Neutrophil (primary cell): ENCODE data around the gene METRNL.

Experiments used
- H3K27ac ChIP-seq: fragments of 200-600 bp; sonication (generic); 2 replicates; pipeline ENCODE4 v1.5.1; 2016; ENCODE audit warnings: mild to moderate bottlenecking, moderate library complexity
- H3K27me3 ChIP-seq: fragments of 200-600 bp; sonication (generic); 2 replicates; pipeline ENCODE4 v1.6.0; 2016; ENCODE audit warnings: mild to moderate bottlenecking
- H3K36me3 ChIP-seq: fragments of 200-600 bp; sonication (generic); 2 replicates; pipeline ENCODE4 v1.5.1; 2017
- H3K4me1 ChIP-seq, 2 experiments: fragments of 200-600 bp in 1 of 2; sonication (generic) in 1 of 2; 1 replicate in 1 of 2; 2 replicates in 1 of 2; pipeline versions ENCODE4 v1.5.1 to v1.6.1; 2013 to 2016; ENCODE audit warnings: low read depth in 1 of 2, low read length in 1 of 2, mild to moderate bottlenecking in 1 of 2, moderate library complexity in 1 of 2; ENCODE audit not compliant: control insufficient read depth in 1 of 2, insufficient read depth in 1 of 2
- H3K4me3 ChIP-seq, 2 experiments: fragments of 200-600 bp in 1 of 2; sonication (generic) in 1 of 2; 1 replicate in 1 of 2; 2 replicates in 1 of 2; pipeline ENCODE4 v1.5.1; 2013 to 2016; ENCODE audit warnings: low read depth in 1 of 2, low read length in 1 of 2, mild to moderate bottlenecking in 1 of 2, moderate library complexity in 1 of 2
- H3K9me3 ChIP-seq: fragments of 200-600 bp; sonication (generic); 2 replicates; pipeline ENCODE4 v1.5.1; 2016
- TF ChIP-seq, protein P1 (sequence below): fragments of 200-600 bp; sonication (generic); IDR thresholded peaks from 2 replicates; pipeline ENCODE4 v1.5.1; 2016; ENCODE audit warnings: antibody characterized with exemption

METRNL gene

DNA sequence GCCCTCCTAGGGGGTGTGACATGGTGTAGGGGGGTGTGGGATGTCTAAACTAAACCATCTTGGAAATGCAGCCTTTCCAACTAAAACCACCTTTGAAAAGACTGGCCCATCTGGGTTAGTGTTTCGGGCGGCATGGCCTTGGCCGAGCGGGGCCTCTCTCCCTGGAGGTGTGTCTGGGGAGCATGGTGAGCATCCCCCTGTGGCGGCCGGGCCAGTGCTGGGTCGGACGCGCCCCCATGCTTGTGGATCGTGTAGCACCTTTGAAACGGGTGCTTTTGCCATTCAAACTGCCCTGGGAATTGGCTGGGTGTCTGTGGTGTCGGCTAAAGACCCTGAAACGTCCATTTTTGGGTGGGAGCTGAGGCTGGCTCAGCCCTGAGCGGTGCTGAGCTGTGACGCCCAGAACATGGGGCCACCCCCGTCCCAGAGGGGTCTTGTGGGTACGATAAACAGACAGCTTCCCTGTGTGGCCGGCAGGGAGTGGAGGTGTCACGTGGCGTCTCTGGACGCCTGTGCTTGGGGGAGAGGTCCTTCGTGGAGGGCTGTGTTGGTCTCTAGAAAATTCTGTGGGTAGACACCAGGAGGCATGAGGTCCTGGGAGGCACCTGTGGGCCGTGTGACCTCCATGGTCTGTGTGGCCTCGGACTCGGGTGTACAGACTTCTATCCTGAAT, 6.3 kb downstream of the METRNL start:
- Histone ChIP-seq H3K4me1 (peaks cover 22 to 23% of the 10 kb centered on the region in 2 experiments), H3K9me3 (no peaks in the 10 kb centered on the region), H3K27me3 (peaks cover 67% of the 10 kb centered on the region), H3K27ac (no peak overlapping the region), H3K4me3 (no peak overlapping the region), H3K36me3 (peaks cover 7% of the 10 kb centered on the region)
- TF ChIP-seq, protein P1, sequence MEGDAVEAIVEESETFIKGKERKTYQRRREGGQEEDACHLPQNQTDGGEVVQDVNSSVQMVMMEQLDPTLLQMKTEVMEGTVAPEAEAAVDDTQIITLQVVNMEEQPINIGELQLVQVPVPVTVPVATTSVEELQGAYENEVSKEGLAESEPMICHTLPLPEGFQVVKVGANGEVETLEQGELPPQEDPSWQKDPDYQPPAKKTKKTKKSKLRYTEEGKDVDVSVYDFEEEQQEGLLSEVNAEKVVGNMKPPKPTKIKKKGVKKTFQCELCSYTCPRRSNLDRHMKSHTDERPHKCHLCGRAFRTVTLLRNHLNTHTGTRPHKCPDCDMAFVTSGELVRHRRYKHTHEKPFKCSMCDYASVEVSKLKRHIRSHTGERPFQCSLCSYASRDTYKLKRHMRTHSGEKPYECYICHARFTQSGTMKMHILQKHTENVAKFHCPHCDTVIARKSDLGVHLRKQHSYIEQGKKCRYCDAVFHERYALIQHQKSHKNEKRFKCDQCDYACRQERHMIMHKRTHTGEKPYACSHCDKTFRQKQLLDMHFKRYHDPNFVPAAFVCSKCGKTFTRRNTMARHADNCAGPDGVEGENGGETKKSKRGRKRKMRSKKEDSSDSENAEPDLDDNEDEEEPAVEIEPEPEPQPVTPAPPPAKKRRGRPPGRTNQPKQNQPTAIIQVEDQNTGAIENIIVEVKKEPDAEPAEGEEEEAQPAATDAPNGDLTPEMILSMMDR, result no peak

DNA sequence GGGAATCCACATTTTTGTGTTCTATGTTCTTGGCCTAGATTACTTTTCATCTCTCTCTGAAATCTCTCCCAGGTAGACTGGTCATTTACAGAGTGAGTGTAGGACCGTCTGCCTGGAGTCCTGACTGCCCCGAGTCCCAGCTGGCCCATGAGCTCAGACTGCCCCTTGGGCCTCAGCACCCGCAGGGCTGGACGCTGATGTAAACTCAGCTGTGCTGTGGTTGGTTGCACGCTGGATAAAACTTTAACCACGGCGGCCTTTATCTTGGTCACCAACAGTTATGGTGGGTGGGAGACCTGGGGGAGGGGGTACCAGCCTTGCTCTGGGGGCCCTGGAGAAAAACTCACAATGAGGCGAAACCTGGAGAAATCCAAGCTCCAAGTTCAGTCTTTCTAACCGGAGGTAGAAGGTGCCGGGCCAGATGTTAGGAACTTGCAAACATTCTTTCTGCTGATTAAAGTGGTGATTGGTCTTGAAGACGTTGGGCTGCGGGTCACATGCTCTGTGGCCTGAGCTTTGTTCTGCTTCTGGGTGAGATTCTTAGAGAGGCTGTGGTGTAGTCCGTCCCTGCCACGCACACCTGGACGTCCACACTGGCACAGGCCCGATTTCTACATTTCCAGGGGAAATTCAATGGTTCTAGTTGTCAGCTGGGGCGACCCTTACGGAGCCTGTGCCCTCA, 6.9 kb downstream of the METRNL start:
- Histone ChIP-seq H3K4me3 (no peak overlapping the region), H3K9me3 (no peaks in the 10 kb centered on the region), H3K4me1 (peaks cover 19 to 20% of the 10 kb centered on the region in 2 experiments), H3K27ac (no peak overlapping the region), H3K27me3 (peaks cover 60% of the 10 kb centered on the region), H3K36me3 (peaks cover 7% of the 10 kb centered on the region)
- TF ChIP-seq, protein P1, result no peak

DNA sequence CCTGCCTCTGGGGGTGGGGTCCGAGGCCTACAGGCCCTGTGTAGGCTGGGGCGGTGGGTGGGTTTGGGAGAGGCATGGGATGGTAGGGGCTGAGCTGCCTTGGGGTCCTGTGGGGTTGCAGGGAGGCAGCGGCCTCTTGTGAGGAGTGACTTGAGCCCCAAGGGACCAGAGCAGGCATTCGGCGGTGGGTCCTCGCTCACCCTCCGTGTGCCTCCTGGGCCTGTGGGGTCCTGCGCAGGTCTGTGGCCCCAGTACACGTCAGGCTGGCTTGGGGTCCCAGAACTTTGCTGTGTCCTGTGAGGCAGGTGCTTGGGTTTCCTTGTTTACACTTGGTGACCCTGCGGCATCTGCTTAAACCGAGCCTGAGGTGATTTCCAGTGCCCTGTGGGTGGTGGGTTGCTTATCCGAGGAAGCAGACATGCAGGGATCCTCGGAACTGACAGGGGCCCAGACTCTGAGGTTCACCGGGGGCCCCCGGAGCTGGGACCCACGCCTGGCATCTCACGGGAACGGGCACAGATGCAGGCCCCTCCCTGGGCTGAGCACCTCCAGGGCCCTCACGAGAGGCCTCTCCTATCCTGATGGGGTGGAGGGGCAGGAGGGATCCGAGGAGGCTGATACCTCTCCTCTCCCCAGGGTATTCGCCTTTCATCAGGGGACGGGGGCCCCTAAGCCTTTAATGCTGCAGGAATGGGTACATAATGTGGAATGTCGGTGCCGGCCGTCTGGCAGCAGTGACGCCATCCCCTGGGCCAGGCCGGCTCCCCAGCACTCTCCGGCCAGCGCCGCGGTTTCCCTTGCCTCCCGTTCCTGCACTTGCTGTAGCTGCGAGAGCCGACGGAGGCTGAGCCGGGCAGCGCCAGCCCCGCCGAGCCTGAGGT, 7.7 kb downstream of the METRNL start:
- Histone ChIP-seq H3K4me1 (peaks cover 11 to 12% of the 10 kb centered on the region in 2 experiments), H3K27ac (no peak overlapping the region), H3K27me3 (peaks cover 52% of the 10 kb centered on the region), H3K9me3 (no peaks in the 10 kb centered on the region), H3K36me3 (peaks cover 7% of the 10 kb centered on the region), H3K4me3 (no peak overlapping the region)
- TF ChIP-seq, protein P1, result no peak

DNA sequence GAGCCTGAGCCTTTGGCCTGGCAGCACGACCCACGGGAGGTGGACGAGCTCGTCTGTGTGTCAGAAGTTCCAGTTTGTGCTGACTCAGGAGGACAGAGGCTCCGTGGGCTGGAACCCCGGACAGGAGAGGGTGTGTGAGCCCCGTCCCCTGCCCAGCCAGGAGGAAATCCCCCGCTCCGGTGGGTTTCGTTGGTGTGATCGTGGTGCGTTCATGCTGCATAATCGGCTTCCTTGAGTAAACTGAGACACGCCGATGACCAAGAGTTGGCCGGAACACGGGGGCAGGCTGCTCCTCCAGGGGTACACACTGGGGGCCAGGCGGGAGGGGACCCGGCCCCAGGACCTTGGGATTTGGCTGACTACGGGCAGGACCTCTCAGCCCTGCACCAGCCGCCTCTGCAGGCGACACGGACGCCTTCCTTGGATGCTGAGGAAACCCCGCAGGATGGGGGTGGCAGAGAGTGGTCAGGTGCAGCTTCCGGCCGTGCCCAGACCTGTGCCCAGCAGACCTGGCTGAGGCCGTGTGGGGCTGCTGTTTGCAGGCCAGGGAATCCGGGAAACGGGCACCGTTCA, 8.5 kb downstream of the METRNL start:
- Histone ChIP-seq H3K27ac (no peak overlapping the region), H3K36me3 (peaks cover 7% of the 10 kb centered on the region), H3K4me1 (peaks cover 6 to 8% of the 10 kb centered on the region in 2 experiments), H3K9me3 (no peaks in the 10 kb centered on the region), H3K27me3 (peaks cover 44% of the 10 kb centered on the region), H3K4me3 (no peak overlapping the region)
- TF ChIP-seq, protein P1, result no peak

DNA sequence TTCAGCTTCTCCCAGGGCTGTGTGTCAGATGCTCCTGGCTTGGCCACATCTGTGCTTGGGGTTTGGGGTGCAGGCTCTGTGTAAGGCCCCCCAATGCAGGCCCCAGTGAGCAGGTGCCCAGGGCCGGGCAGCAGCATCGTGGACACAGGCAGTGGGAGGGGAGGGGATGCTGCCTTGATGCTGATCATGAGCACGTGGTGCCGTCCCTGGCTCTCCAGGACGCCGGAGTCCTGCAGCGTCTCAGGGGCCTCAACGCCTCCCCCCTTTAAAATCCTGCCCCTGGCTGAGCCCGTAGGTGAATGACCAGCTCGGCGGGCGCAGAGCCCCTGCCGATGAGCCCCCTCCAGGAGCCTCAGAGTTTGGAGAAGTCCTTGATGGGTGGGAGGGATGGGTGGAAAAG, 9.0 kb downstream of the METRNL start:
- no peak overlapping the region for H3K4me3 ChIP-seq
- peaks cover 6 to 8% of the 10 kb centered on the region in 2 experiments for H3K4me1 ChIP-seq
- peaks cover 39% of the 10 kb centered on the region for H3K27me3 ChIP-seq
- no peaks in the 10 kb centered on the region for H3K9me3 ChIP-seq
- TF ChIP-seq, protein P1, result no peak
- H3K36me3 ChIP-seq, result peaks cover 7% of the 10 kb centered on the region
- no peak overlapping the region for H3K27ac ChIP-seq
